HCT116 (cell line): ENCODE measurements around the gene CBL. TPM values are rescaled to one million over a fixed set of nuclear protein-coding genes. Genes with fewer than 3 reads are reported as not detected.

Source experiments
- ATAC-seq: fragments of 200-7000 bp; cut with Tn5 transposase; 2 replicates; pipeline ENCODE4 v1.9.1; 2020; ENCODE audit warnings: mild to moderate bottlenecking, moderate library complexity
- BruUV-seq: library from RNA; stranded (reverse); fragments of 400-500 nt; replicated peaks from 2 replicates; lab custom pipeline; 2021; lab: Mats Ljungman, UMichigan
- CTCF ChIA-PET: fragments of 300-600 bp; sonication (Branson Sonifier 250); formaldehyde crosslinking; loops from one replicate; lab custom pipeline; 2021; ENCODE audit warnings: antibody characterized with exemption; lab: Charles Lee
- POLR2A ChIA-PET: fragments of 300-600, 350-600 bp; sonication (Branson Sonifier 250); formaldehyde crosslinking; loops from one replicate; lab custom pipeline; 2021; ENCODE audit warnings: antibody characterized with exemption; lab: Charles Lee
- RAD21 ChIA-PET, 2 experiments: fragments of 300-600 bp; sonication (Branson Sonifier 250); formaldehyde crosslinking; loops; one replicate each; lab custom pipeline; 2023; ENCODE audit warnings: low total read pairs in 2 of 2; ENCODE audit not compliant: uncharacterized antibody in 2 of 2, unreplicated experiment in 2 of 2, low non-redundant PET in 1 of 2; lab: Charles Lee
- DNase-seq: peaks from one replicate; pipeline ENCODE4 v3.0.0-alpha.2; 2010; ENCODE audit warnings: low read depth, low spot score
- H2AFZ ChIP-seq: fragments of 200-600 bp; shearing (Covaris generic), sonication (generic); 2 replicates; pipeline ENCODE4 v1.6.1; 2017; ENCODE audit warnings: low read depth, mixed run types, mixed read lengths, antibody characterized with exemption, low read length; ENCODE audit not compliant: poor library complexity, severe bottlenecking
- H3K27ac ChIP-seq: 2 replicates; pipeline ENCODE4 v1.5.1; 2012; ENCODE audit warnings: low read depth, low read length
- H3K27me3 ChIP-seq: fragments of 200-600 bp; sonication (generic); 2 replicates; pipeline ENCODE4 v1.6.1; 2016; ENCODE audit warnings: mixed run types, low read length, mixed read lengths; ENCODE audit not compliant: insufficient read depth
- H3K36me3 ChIP-seq, 2 experiments: fragments of 200-500 bp in 1 of 2; fragments of 200-600 bp in 1 of 2; sonication (Bioruptor generic) in 1 of 2; sonication (generic) in 1 of 2; 2 replicates each; pipeline versions ENCODE4 v1.5.1 to v1.6.1; 2014 to 2016; ENCODE audit warnings: low read length in 2 of 2, inconsistent platforms in 1 of 2, mixed read lengths in 1 of 2, mixed run types in 1 of 2; ENCODE audit not compliant: insufficient read depth in 2 of 2, control insufficient read depth in 1 of 2
- H3K4me1 ChIP-seq, 2 experiments: fragments of 200-600 bp in 1 of 2; sonication (generic) in 1 of 2; 2 replicates each; pipeline versions ENCODE4 v1.5.1 to v1.6.1; 2012 to 2017; ENCODE audit warnings: low read length in 2 of 2, inconsistent platforms in 1 of 2, mild to moderate bottlenecking in 1 of 2, mixed read lengths in 1 of 2, mixed run types in 1 of 2, moderate library complexity in 1 of 2; ENCODE audit not compliant: insufficient read depth in 2 of 2, control insufficient read depth in 1 of 2
- H3K4me2 ChIP-seq: fragments of 200-600 bp; sonication (generic); 2 replicates; pipeline ENCODE4 v1.6.1; 2017; ENCODE audit warnings: mixed run types, low read length, mixed read lengths
- H3K4me3 ChIP-seq, 2 experiments: fragments of 200-600 bp in 1 of 2; sonication (generic) in 1 of 2; replicated peaks in 1 of 2; 2 replicates each; pipeline ENCODE4 v1.5.1; 2011 to 2016; ENCODE audit warnings: low read length in 2 of 2, control low read depth in 1 of 2, low read depth in 1 of 2, mild to moderate bottlenecking in 1 of 2, mixed read lengths in 1 of 2, mixed run types in 1 of 2
- H3K79me2 ChIP-seq: fragments of 200-600 bp; sonication (generic); 2 replicates; pipeline ENCODE4 v1.6.1; 2017; ENCODE audit warnings: mild to moderate bottlenecking, mixed run types, low read length, moderate library complexity, mixed read lengths; ENCODE audit not compliant: insufficient read depth
- H3K9ac ChIP-seq: fragments of 200-600 bp; sonication (generic); 2 replicates; pipeline ENCODE4 v1.6.1; 2016; ENCODE audit warnings: low read length, mixed read lengths
- H3K9me2 ChIP-seq: fragments of 200-600 bp; sonication (generic), shearing (Covaris generic); 2 replicates; pipeline ENCODE4 v1.6.1; 2017; ENCODE audit warnings: mixed run types, mild to moderate bottlenecking, moderate library complexity; ENCODE audit not compliant: insufficient read depth
- H3K9me3 ChIP-seq, 2 experiments: fragments of 200-500 bp in 1 of 2; fragments of 200-600 bp in 1 of 2; sonication (Bioruptor generic) in 1 of 2; sonication (generic) in 1 of 2; 2 replicates each; pipeline ENCODE4 v1.6.1; 2014 to 2017; ENCODE audit warnings: low read length in 2 of 2, mixed read lengths in 2 of 2, inconsistent platforms in 1 of 2, low read depth in 1 of 2, mild to moderate bottlenecking in 1 of 2, mixed run types in 1 of 2, moderate library complexity in 1 of 2; ENCODE audit not compliant: control insufficient read depth in 1 of 2, insufficient read depth in 1 of 2
- H4K20me1 ChIP-seq: fragments of 200-600 bp; sonication (generic), shearing (Covaris generic); 2 replicates; pipeline ENCODE4 v1.6.1; 2017; ENCODE audit warnings: mixed run types, mild to moderate bottlenecking, moderate library complexity; ENCODE audit not compliant: insufficient read depth
- CBX3 ChIP-seq: IDR thresholded peaks from 2 replicates; pipeline ENCODE4 v1.6.1; 2012; ENCODE audit warnings: low read depth
- EGR1 ChIP-seq: IDR thresholded peaks from 2 replicates; pipeline ENCODE4 v1.6.1; 2012; ENCODE audit warnings: low read depth
- ELF1 ChIP-seq: IDR thresholded peaks from 2 replicates; pipeline ENCODE4 v1.6.1; 2012; ENCODE audit warnings: low read depth, borderline replicate concordance
- JUND ChIP-seq: IDR thresholded peaks from 2 replicates; pipeline ENCODE4 v1.6.1; 2012
- POLR2A ChIP-seq: IDR thresholded peaks from 2 replicates; pipeline ENCODE4 v1.7.0; 2011; ENCODE audit warnings: borderline replicate concordance; ENCODE audit not compliant: insufficient read depth, insufficient read length; ENCODE audit errors: extremely low read depth
- POLR2AphosphoS5 ChIP-seq: IDR thresholded peaks from 2 replicates; pipeline ENCODE4 v1.6.1; 2011; ENCODE audit warnings: mild to moderate bottlenecking, low read depth, low read length, moderate library complexity
- RAD21 ChIP-seq: IDR thresholded peaks from 2 replicates; pipeline ENCODE4 v1.6.1; 2012; ENCODE audit warnings: low read depth, mild to moderate bottlenecking
- SIN3A ChIP-seq: IDR thresholded peaks from 2 replicates; pipeline ENCODE4 v1.6.1; 2012; ENCODE audit warnings: low read depth
- SP1 ChIP-seq: IDR thresholded peaks from 2 replicates; pipeline ENCODE4 v1.6.1; 2012; ENCODE audit warnings: low read depth
- TCF7L2 ChIP-seq: IDR thresholded peaks from 2 replicates; pipeline ENCODE4 v1.7.0; 2011; ENCODE audit warnings: borderline replicate concordance, inconsistent platforms; ENCODE audit not compliant: insufficient read depth, insufficient read length; ENCODE audit errors: extremely low read depth
- YY1 ChIP-seq: IDR thresholded peaks from 2 replicates; pipeline ENCODE4 v1.6.1; 2011; ENCODE audit warnings: low read length, low read depth, moderate library complexity, mild to moderate bottlenecking; ENCODE audit not compliant: insufficient replicate concordance; ENCODE audit errors: extremely low read depth
- ZFX ChIP-seq: fragments of 450-650 bp; IDR thresholded peaks from 2 replicates; pipeline ENCODE4 v1.6.1; 2017
- ZNF274 ChIP-seq: fragments of 200-500 bp; sonication (Bioruptor generic); IDR thresholded peaks from 2 replicates; pipeline ENCODE4 v1.6.1; 2014; ENCODE audit warnings: mild to moderate bottlenecking, low read depth, low read length, inconsistent platforms
- intact Hi-C: fragments of 100-400 bp; cut with micrococcal nuclease; formaldehyde crosslinking; loops from 2 replicates; pipeline ENCODE4 v1.10.0; 2022
- total RNA-seq: library from RNA; stranded (reverse); gene quantifications from one replicate; pipeline ENCODE4 v1.2.1, GENCODE V29; 2021; ENCODE audit not compliant: unreplicated experiment
- TF ChIP-seq, protein P1 (sequence below): IDR thresholded peaks from 2 replicates; pipeline ENCODE4 v1.6.1; 2011; ENCODE audit warnings: mild to moderate bottlenecking, low read length, moderate library complexity; ENCODE audit not compliant: insufficient replicate concordance; ENCODE audit errors: extremely low read depth
- TF ChIP-seq, protein P2 (sequence below): IDR thresholded peaks from 2 replicates; pipeline ENCODE4 v1.6.1; 2012
- TF ChIP-seq, protein P3 (sequence below): IDR thresholded peaks from 2 replicates; pipeline ENCODE4 v1.6.1; 2012; ENCODE audit warnings: low read depth
- TF ChIP-seq, protein P4 (sequence below): IDR thresholded peaks from 2 replicates; pipeline ENCODE4 v1.6.1; 2012

The CBL gene
- total RNA-seq, 1 experiment from 2014 or later, result 31.1 TPM

DNA sequence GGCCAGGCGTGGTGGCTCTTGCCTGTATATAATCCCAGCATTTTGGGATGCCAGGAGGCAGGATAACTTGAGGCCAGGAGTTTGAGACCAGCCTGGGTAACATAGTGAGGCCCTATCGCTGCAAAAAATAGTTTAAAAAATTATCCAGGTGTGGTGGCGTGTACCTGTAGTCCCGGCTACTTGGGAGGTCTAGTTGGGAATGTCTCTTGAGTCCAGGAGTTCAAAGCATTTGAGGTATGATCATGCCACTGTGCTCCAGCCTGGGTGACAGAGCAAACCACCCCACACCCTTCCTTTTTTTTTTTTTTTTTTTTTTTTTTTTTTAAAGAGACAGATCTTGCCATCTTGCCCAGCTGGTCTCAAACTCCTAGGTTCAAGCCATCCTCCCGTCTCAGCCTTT, 16.8 kb downstream of the CBL start:
- H2AFZ ChIP-seq, result no peak overlapping the region
- no peak overlapping the region for H3K4me3 ChIP-seq
- no TSS peak for BruUV-seq
- CTCF ChIA-PET, result no interaction called here
- no peak overlapping the region for H3K9ac ChIP-seq
- no peaks in the 10 kb centered on the region for H3K9me3 ChIP-seq
- ATAC-seq (no peak), DNase-seq (no peak)
- no peak overlapping the region for H3K27ac ChIP-seq
- no peak for TF ChIP-seq JUND
- TF ChIP-seq, protein P1, sequence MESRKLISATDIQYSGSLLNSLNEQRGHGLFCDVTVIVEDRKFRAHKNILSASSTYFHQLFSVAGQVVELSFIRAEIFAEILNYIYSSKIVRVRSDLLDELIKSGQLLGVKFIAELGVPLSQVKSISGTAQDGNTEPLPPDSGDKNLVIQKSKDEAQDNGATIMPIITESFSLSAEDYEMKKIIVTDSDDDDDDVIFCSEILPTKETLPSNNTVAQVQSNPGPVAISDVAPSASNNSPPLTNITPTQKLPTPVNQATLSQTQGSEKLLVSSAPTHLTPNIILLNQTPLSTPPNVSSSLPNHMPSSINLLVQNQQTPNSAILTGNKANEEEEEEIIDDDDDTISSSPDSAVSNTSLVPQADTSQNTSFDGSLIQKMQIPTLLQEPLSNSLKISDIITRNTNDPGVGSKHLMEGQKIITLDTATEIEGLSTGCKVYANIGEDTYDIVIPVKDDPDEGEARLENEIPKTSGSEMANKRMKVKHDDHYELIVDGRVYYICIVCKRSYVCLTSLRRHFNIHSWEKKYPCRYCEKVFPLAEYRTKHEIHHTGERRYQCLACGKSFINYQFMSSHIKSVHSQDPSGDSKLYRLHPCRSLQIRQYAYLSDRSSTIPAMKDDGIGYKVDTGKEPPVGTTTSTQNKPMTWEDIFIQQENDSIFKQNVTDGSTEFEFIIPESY, result no peak
- TF ChIP-seq, protein P2, sequence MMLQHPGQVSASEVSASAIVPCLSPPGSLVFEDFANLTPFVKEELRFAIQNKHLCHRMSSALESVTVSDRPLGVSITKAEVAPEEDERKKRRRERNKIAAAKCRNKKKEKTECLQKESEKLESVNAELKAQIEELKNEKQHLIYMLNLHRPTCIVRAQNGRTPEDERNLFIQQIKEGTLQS, result no peak
- no peak for TF ChIP-seq RAD21
- TF ChIP-seq SIN3A, result no peak
- TF ChIP-seq, protein P3, sequence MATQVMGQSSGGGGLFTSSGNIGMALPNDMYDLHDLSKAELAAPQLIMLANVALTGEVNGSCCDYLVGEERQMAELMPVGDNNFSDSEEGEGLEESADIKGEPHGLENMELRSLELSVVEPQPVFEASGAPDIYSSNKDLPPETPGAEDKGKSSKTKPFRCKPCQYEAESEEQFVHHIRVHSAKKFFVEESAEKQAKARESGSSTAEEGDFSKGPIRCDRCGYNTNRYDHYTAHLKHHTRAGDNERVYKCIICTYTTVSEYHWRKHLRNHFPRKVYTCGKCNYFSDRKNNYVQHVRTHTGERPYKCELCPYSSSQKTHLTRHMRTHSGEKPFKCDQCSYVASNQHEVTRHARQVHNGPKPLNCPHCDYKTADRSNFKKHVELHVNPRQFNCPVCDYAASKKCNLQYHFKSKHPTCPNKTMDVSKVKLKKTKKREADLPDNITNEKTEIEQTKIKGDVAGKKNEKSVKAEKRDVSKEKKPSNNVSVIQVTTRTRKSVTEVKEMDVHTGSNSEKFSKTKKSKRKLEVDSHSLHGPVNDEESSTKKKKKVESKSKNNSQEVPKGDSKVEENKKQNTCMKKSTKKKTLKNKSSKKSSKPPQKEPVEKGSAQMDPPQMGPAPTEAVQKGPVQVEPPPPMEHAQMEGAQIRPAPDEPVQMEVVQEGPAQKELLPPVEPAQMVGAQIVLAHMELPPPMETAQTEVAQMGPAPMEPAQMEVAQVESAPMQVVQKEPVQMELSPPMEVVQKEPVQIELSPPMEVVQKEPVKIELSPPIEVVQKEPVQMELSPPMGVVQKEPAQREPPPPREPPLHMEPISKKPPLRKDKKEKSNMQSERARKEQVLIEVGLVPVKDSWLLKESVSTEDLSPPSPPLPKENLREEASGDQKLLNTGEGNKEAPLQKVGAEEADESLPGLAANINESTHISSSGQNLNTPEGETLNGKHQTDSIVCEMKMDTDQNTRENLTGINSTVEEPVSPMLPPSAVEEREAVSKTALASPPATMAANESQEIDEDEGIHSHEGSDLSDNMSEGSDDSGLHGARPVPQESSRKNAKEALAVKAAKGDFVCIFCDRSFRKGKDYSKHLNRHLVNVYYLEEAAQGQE, result no peak
- TF ChIP-seq ZFX, result no peak
- TF ChIP-seq EGR1, result no peak
- no peak for TF ChIP-seq ZNF274
- TF ChIP-seq CBX3, result no peak
- no peak for TF ChIP-seq YY1
- TF ChIP-seq, protein P4, sequence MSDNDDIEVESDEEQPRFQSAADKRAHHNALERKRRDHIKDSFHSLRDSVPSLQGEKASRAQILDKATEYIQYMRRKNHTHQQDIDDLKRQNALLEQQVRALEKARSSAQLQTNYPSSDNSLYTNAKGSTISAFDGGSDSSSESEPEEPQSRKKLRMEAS, result no peak
- no peak for TF ChIP-seq SP1
- TF ChIP-seq ELF1, result no peak
- TF ChIP-seq TCF7L2, result no peak
- TF ChIP-seq POLR2AphosphoS5, result no peak
- TF ChIP-seq POLR2A, result no peak
- TF ChIP-seq, all 23 proteins: peak for 0
- no peaks in the 10 kb centered on the region for H4K20me1 ChIP-seq
- H3K79me2 ChIP-seq, result peaks cover 71% of the 10 kb centered on the region
- H3K9me2 ChIP-seq, result no peaks in the 10 kb centered on the region
- peaks cover 15 to 21% of the 10 kb centered on the region in 2 experiments for H3K4me1 ChIP-seq
- POLR2A ChIA-PET, result no interaction called here
- H3K4me2 ChIP-seq, result no peak overlapping the region
- H3K27me3 ChIP-seq, result no peaks in the 10 kb centered on the region
- intact Hi-C loops, result no loop called here
- no peaks in the 10 kb centered on the region for H3K36me3 ChIP-seq
- RAD21 ChIA-PET, result no interaction called here
